Loucy (cell line): ENCODE results near the gene HACD3.

Experiments
- H2AFZ ChIP-seq: fragments of 200-600 bp; sonication (generic); 2 replicates; pipeline ENCODE4 v1.6.0; 2016; ENCODE audit warnings: antibody characterized with exemption, mild to moderate bottlenecking, low read length, moderate library complexity
- H3F3A ChIP-seq: fragments of 200-600 bp; 2 replicates; pipeline ENCODE4 v1.6.0; 2016; ENCODE audit warnings: antibody characterized with exemption, low read depth, mild to moderate bottlenecking
- H3K27me3 ChIP-seq: fragments of 200-600 bp; sonication (generic); 2 replicates; pipeline ENCODE4 v1.6.1; 2014; ENCODE audit warnings: low read length, mild to moderate bottlenecking; ENCODE audit not compliant: insufficient read depth, poor library complexity, severe bottlenecking
- H3K36me3 ChIP-seq: fragments of 200-600 bp; sonication (generic); 2 replicates; pipeline ENCODE4 v1.6.1; 2016; ENCODE audit warnings: low read length; ENCODE audit not compliant: insufficient read depth
- H3K4me1 ChIP-seq: fragments of 200-600 bp; sonication (generic); 2 replicates; pipeline ENCODE4 v1.5.1; 2014; ENCODE audit warnings: low read length, mild to moderate bottlenecking; ENCODE audit not compliant: insufficient read depth, poor library complexity, severe bottlenecking
- H3K4me2 ChIP-seq: fragments of 200-600 bp; sonication (generic); 2 replicates; pipeline ENCODE4 v1.6.0; 2014; ENCODE audit warnings: antibody characterized with exemption, low read length, low read depth, mild to moderate bottlenecking; ENCODE audit not compliant: poor library complexity, severe bottlenecking
- H3K4me3 ChIP-seq: fragments of 200-600 bp; sonication (generic); 2 replicates; pipeline ENCODE4 v1.5.1; 2014; ENCODE audit warnings: low read length, mild to moderate bottlenecking, mixed read lengths; ENCODE audit not compliant: poor library complexity, severe bottlenecking
- H3K79me2 ChIP-seq: fragments of 200-600 bp; sonication (generic); 2 replicates; pipeline ENCODE4 v1.6.1; 2014; ENCODE audit warnings: low read length; ENCODE audit not compliant: insufficient read depth
- H3K9ac ChIP-seq: fragments of 200-600 bp; sonication (generic); 2 replicates; pipeline ENCODE4 v1.6.0; 2014; ENCODE audit warnings: mild to moderate bottlenecking, low read depth, low read length, moderate library complexity; ENCODE audit not compliant: poor library complexity, severe bottlenecking
- H3K9me2 ChIP-seq: fragments of 200-600 bp; sonication (generic); replicated peaks from 2 replicates; pipeline ENCODE4 v1.6.1; 2016; ENCODE audit warnings: low read depth, low read length, mixed read lengths
- H3K9me3 ChIP-seq: fragments of 200-600 bp; sonication (generic); 2 replicates; pipeline ENCODE4 v1.6.1; 2014; ENCODE audit warnings: mild to moderate bottlenecking, antibody characterized with exemption, low read length, low read depth; ENCODE audit not compliant: insufficient read depth
- H4K20me1 ChIP-seq: fragments of 200-600 bp; sonication (generic); 2 replicates; pipeline ENCODE4 v1.6.0; 2014; ENCODE audit warnings: antibody characterized with exemption, low read length, mild to moderate bottlenecking; ENCODE audit not compliant: insufficient read depth, poor library complexity, severe bottlenecking
- CTCF ChIP-seq: fragments of 200-600 bp; sonication (generic); conservative IDR thresholded peaks from 2 replicates; pipeline ENCODE4 v1.5.1; 2014; ENCODE audit warnings: mild to moderate bottlenecking, antibody characterized with exemption, low read length
- EZH2phosphoT487 ChIP-seq: fragments of 200-600 bp; IDR thresholded peaks from 2 replicates; pipeline ENCODE4 v1.6.1; 2018; ENCODE audit warnings: antibody characterized with exemption, mild to moderate bottlenecking, moderate library complexity, borderline replicate concordance

HACD3 gene

GRCh38 chr15:65619626-65620290 lies 89.5 kb downstream of the HACD3 start:
- H3K27me3 ChIP-seq: no peaks in the 10 kb centered on the region
- no peak overlapping the region for H3K9ac ChIP-seq
- no peaks in the 10 kb centered on the region for H3K9me2 ChIP-seq
- H3K36me3 ChIP-seq: no peaks in the 10 kb centered on the region; the same call in 1 of the 2 replicates
- H3K4me1 ChIP-seq: peaks cover 12% of the 10 kb centered on the region
- TF ChIP-seq CTCF (no peak), EZH2phosphoT487 (no peak)
- H2AFZ ChIP-seq: no peak overlapping the region
- no peaks in the 10 kb centered on the region for H3F3A ChIP-seq
- H3K9me3 ChIP-seq: no peaks in the 10 kb centered on the region
- H4K20me1 ChIP-seq: no peaks in the 10 kb centered on the region
- H3K4me3 ChIP-seq: no peak overlapping the region
- H3K79me2 ChIP-seq: no peaks in the 10 kb centered on the region
- H3K4me2 ChIP-seq: no peak overlapping the region

GRCh38 chr15:65620833-65621232 lies 90.6 kb downstream of the HACD3 start:
- no peaks in the 10 kb centered on the region for H3K27me3 ChIP-seq

GRCh38 chr15:65621638-65622037 lies 91.4 kb downstream of the HACD3 start, which contains the start of gene SLC24A1:
Gene SLC24A1 (plus strand): TSS chr15:65621938. CDS start chr15:65624081, 2,143 bp downstream.
- Histone ChIP-seq H3K79me2 (no peaks in the 10 kb centered on the region), H2AFZ (no peak within 1 kb of the TSS), H3K4me2 (no peak within 1 kb of the TSS), H3F3A (no peaks in the 10 kb centered on the region), H3K9me2 (no peaks in the 10 kb centered on the region), H3K4me3 (no peak within 1 kb of the TSS), H3K27me3 (no peaks in the 10 kb centered on the region), H3K36me3 (peaks cover 9% of the 10 kb centered on the region; the same call in 1 of the 2 replicates), H3K4me1 (peaks cover 12% of the 10 kb centered on the region), H4K20me1 (no peaks in the 10 kb centered on the region), H3K9ac (no peak within 1 kb of the TSS), H3K9me3 (no peaks in the 10 kb centered on the region)
- TF ChIP-seq EZH2phosphoT487 (no peak), CTCF (no peak)

More at GRCh38 chr15:65620833-65621232, 90.6 kb downstream of the HACD3 start:
- Histone ChIP-seq H3K4me1 (peaks cover 12% of the 10 kb centered on the region), H2AFZ (no peak overlapping the region), H3K4me2 (no peak overlapping the region), H3K36me3 (peaks cover 6% of the 10 kb centered on the region; the same call in 1 of the 2 replicates), H3K79me2 (no peaks in the 10 kb centered on the region), H3K9me3 (no peaks in the 10 kb centered on the region), H3K4me3 (no peak overlapping the region), H4K20me1 (no peaks in the 10 kb centered on the region), H3F3A (no peaks in the 10 kb centered on the region), H3K9ac (no peak overlapping the region), H3K9me2 (no peaks in the 10 kb centered on the region)
- TF ChIP-seq EZH2phosphoT487 (no peak), CTCF (no peak)
